Stimulated activated CD4-positive, alpha-beta T cell treated with anti-CD3 and anti-CD28 coated beads, TNF-alpha, amount 100 ng/mL, for 48 hours (primary cell): Measurements from ENCODE around the gene TMEM11.
"Not testable (repeated sequence)": the region's sequence is repeated elsewhere in the genome, so short reads cannot be mapped to it uniquely, and the experiment has no call there.

ENCODE experiments used
- DNase-seq, 3 donors: peaks; one replicate each; pipeline ENCODE4 v3.0.0-alpha.2; 2020; ENCODE audit warnings: low read depth in 3 of 3

TMEM11 gene

DNA sequence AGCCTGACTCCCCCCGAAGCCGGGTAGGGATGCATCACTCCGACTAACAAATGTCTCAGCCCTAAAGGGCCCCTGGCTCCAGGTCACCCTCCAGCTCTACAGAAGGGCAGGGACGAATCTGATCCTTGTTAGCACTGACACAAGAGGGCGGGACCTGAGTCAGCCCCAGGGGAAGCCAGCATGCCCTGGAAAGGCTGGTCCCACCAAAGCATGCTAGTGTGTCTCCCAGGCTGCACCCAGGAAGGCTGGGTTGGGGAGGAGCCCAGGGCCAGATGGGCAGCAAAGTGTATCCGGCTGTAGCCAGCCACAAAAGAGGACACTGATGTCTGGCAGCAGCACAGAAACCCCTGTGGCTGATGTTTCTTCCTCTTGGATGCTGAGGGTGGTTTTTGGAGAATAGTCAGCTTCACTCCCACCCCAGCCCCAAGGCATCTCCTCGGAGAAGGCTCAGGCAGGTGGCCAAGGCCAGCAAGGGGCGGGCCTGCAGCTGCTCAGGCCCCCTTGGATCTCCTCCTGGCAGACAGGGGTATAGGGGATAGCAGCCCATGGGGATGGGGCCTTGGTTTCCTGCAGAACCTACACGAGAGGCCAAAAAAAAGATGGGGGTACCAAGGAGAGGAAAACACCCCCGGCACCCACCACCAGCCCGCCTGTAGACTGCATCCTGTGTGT, 28.2 kb upstream of the TMEM11 start:
- no peak for DNase-seq

DNA sequence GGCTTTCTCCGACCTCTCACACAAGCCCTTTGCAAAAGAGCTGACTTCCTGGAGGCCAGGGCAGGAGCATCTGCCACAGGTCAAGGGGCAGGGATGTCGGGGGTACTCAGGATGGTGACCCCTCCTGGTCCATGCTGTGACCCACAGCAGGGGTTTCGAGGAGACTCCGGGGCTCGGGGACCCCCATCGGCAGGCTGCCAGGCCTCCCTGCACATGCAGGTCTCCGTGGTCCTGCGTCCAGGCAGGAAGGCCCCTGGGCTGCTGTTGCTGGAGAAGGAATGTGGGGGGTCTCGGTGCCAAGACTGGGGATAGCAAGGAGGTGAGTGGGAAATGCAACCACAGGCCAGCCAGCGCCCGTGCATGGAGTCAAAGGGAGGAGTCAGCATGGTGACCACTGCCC, 27.6 kb upstream of the TMEM11 start:
- DNase-seq: no peak

DNA sequence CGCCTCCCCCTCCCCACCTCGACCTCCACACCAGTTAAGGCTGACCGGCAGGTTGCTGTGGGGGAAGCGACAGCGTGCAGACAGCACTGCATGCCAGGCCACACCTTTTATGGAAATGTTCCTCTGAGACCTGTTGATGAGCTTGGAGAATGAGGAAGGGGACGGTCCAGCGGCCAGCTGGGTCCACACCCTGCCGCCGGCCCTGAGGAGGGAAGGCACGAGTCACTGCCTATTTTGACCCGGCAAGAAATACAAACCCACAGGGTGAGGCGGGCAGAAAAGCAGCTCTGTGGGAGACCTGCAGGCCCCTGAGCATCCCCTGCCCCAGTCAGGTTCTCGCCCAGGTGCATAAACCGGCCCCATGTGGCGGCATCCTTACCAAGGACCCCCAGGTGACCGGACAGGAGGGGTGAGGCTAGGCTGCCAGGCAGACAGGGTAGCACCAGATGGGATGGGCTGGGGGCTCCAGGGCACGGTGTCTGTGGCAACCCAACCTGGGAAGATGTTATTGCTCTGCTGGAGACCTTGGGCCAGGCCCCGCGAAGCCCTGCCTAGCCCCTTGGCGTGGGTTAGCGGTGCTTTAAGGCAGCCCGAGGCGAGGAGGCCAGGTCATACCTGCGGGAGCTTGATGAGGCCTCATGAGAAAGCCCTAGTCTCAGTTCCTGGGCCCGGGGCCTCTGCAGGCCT, 26.6 kb upstream of the TMEM11 start:
- DNase-seq: no peak

DNA sequence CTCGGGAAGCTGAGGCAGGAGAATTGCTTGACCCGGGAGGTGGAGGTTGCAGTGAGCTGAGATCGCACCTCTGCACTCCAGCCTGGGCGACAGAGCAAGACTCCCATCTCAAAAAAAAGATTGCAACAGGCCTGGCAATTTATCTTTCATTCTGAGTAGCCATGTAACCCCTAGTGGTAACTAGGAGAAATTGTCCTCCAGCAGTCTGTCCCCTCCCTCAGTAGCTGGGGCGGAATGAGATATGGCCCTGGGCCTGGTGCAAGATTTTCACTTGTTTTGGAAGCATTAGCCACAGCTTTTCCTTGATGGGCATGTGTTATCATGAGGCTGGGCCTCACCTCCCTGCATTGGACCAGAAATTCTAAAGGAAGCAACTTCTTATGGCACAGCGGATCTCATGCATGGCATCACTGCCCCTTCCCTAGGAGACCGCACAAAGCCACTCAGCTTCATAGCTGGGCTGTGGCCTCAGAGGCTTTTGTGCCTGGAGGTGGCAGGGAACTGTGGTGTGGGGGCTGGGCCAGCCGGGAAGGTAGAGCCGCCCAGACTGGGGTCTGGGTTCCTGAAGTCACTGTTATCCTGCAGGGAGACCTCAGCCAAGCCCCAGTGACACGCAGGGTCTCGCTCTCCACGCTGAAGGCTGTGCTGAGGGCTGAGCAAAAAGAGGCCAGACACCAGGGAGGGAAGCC, 25.9 kb upstream of the TMEM11 start:
- DNase-seq: no peak

DNA sequence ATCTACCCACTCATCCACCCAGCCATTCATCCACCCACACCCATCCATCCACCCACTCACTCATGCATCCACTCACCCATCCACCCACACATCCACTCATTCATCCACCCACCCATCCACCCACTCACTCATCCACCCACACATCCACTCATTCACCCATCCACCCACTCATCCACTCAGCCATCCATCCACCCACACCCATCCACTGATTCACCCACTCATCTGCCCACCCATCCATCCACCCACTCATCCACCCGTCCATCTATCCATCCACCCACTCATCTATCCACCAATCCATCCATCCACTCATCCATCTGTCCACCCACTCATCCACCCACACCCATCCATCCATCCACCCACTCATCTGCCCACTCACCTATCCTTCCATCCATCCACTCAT, 22.0 kb upstream of the TMEM11 start:
- DNase-seq: no peak

DNA sequence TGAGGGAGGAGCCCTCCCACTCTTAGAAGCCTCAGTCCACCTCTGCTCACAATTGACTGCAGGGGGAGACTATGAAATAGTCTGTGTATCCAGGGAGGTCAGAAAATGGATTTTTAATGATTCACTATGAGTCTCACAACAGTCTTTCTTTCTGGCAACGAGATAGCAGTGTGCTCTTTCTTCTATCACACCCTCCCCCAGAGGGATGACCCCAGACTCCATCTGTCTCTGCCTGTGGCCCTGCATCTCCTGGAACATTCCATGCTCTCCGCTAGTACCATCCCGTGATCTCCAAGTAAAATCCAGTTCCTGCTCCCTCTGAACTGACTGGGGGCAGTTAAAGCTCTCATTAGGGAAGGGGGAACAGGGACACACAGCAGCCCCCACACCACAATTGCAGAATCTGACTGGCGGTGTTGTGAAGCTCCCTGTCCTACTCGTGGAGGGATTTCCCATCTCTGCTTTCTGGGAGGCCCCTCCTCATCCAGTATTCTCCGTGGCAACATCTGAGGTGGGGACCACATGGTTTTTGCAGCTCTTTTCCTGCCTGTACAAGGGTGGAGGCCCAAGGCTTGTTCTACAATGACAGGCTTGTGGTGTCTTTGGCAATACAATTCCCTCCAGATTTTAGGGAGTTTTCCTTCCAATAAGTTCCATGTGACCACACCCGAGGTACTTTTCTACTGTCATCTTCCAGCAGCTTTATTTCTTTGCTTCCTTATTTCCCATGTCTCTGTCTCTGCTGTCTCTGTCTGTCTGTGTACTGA, 19.8 kb upstream of the TMEM11 start:
- DNase-seq: no peak

DNA sequence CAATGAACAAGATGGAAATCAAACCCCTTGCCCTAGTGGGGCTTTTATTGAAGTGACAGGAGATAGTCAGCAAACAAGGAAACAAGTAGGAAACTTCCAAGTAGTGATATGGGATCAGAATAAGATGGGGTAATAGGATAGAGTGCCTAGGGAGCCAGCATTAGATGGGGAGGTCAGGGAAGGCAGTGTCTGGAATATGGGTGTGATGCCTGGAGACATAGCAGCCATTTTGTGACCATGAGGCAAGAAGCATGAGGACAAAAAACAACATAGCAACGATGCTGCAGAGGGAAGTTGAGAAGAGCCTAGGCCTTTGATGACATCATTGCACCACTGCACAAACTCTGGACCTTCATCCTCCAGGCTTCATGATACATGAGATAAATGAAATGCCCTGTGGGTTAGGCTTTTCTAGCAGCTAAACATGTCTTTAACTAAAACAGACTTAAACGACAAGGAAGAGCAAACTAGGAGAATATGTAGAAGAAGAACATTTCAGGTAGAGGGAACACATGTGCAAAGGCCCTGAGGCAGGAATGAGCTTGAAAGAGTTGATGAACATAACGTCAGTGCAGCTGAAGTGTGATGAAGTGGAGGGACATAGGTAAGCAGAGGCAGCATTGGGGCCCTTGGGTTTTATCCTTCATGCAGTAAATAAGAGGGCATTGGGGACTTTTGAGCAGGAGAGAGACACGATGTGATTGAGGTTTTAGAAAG, 18.2 kb upstream of the TMEM11 start:
- no peak for DNase-seq

DNA sequence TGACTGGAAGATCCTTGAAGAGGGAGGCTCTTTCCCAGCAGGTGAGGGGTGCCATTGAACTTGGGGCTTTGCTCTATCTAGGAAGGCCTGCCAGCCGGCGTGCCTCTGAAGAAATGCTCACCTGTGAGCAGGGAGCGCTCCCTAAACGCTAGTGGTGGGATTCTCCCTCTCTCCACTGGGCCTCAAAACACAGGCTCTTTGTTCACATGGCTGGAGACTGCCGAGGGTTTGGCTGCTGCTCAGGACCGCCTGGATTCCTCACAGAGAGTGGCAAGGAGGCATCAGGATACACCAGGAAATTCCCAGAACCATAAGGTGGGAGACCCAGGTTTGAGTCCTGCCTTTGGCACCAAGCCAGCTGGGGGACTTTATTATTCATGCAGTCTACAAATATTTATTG, 17.6 kb upstream of the TMEM11 start:
- DNase-seq: no peak

DNA sequence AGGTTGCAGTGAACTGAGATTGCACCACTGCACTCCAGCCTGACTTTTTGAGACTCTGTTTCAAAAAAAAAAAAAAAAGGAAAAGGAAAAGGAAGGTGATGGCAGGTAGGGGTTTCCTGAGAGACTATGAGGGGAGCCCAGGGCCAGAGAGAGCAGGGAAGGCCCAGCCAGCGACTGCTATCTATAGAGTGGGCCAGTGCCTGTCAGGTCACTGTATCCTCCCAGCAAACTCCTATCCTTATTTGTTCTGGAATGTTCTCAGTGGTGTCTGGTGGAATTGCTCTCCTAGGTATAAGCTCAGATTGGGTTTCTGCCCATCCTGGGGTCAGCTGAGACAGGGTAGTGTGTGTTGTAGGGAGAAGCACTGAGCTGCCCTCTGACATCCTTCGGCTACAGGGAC, 14.9 kb upstream of the TMEM11 start:
- DNase-seq: no peak

DNA sequence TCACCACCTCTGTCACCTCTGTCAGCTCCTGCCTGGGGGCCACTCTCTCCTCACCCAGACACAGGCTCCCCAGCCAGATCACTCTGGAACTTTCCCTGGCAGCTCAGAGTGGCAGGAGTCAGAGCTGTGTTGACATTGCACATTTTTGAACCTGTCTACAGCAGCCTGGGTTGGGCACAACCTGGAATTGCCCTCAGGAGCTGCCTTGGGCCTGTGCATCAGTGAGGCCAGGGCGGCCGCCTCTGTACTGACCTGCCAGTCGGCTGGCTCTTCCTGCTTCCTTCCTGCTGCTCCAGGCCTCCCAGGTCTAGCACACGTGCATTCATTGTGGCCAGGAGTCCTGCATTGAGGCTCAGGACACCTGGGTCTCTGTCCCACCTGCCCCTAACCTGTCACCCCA, 14.2 kb upstream of the TMEM11 start:
- no peak for DNase-seq

DNA sequence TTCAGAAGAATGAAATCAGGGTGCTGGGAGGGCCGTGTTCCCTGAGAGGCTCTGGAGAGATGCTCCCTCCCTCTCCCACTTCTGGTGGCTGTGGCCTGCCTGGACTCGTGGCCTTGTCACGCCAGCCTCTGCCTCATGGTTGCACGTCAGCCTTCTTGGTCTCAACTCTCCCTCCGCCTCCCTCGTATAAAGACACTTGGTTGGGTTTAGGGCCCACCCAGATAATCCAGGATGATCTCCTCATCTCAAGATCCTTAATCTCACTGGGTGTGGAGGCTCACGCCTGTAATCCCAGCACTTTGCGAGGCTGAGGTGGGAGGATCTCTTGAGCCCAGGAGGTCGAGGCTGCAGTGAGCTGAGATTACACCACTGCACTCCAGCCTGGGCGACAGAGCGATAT, 13.3 kb upstream of the TMEM11 start:
- not testable (repeated sequence) for DNase-seq

DNA sequence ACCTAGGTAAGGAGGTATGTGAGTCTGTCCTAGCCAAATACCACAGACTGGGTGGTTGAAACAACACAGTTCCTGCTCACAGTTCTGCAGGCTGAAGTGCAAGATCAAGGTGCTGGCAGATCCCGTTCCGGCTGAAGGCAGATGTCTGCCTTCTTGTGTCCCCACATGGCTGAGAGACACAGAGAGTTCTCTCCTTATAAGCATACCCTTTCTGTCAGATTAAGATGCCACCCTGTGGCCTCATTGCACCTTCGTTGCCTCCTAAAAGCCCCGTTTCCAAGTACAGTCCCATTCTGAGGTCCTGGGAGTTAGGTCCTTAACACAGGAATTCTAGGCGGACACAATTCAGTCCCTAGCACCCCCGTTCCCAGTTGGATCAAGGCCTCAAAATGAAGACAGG, 9.1 kb upstream of the TMEM11 start:
- DNase-seq: no peak

DNA sequence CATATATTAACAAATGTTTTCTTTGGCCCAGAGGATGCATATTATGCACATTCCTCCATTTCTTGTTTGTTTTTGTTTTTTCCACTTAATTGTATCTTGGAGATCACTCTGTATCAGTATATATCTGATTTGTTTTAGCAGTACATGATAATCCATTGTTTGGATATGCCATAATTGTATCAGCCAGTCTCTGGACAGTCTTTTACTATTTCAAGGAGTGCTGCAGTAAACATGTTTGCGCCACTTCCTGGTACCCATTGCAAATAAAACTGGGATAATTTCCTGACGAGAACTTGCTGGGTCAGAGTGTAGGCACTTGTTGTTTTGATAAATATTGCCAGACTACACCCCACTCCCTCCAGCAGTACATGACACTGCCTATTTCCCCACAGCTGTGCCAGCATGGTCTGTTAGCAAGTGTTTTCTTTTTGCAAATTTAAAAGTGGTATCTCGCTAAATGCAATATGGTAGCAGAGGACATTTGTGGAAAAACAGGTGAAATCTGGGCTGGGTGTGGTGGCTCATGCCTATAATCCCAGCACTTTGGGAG, 4.9 kb upstream of the TMEM11 start:
- DNase-seq: no peak

DNA sequence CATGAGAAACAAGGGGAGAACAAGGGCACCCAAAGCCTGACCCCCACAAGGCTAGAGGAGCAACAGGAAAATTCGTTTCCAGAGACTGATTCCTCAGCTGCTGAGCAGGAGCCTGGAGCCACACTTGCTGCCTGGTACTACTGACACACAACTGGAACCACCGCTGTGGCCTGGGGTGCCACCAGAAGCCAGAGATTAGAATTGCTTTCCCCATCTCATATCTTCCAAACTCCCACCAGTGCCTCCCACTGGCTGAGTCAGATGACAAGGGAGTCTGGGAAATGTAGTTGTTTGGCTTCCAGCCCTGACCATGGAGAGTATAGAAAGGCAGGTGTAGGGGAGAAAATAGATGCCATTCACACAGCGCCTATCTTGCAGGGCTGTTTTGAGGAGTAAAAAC, 4.1 kb upstream of the TMEM11 start:
- DNase-seq: peak; percentile 19 to 34 (median 32)

DNA sequence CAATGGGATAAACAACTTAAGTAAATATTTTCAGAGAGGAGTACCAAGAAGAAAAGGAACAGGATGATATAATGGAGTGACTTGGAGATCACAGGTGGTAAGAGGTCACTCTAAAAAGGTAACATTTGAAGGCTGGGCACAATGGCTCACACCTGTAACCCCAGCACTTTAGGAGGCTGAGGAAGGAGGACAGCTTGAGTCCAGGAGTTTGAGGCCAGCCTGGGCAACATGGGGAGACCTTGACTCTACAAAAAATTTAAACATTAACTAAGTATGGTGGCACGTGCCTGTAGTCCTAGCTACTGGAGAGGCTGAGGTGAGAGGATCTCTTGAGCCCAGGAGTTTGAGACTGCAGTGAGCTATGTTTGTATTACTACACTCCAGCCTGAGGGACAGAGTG, 3.4 kb upstream of the TMEM11 start:
- DNase-seq: no peak

DNA sequence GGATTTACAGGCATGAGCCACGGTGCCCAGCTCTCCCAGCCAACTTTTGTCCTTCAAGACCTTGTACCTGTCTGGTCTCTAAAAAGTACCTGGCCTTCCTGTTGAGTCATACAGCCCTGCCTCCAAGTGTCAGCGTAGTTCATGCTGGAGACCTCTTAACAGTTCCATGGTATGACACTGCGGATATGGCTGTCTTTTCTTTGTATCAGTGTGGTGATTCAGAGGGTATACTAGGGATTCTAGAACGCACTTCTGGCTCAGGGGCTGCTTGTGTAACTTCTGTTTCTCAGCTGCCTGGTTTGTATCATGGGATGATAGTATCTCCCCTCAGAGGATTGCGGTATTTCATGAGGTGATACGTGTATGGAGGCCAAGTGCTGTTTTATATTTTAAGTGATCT, 2.0 kb upstream of the TMEM11 start:
- no peak for DNase-seq

DNA sequence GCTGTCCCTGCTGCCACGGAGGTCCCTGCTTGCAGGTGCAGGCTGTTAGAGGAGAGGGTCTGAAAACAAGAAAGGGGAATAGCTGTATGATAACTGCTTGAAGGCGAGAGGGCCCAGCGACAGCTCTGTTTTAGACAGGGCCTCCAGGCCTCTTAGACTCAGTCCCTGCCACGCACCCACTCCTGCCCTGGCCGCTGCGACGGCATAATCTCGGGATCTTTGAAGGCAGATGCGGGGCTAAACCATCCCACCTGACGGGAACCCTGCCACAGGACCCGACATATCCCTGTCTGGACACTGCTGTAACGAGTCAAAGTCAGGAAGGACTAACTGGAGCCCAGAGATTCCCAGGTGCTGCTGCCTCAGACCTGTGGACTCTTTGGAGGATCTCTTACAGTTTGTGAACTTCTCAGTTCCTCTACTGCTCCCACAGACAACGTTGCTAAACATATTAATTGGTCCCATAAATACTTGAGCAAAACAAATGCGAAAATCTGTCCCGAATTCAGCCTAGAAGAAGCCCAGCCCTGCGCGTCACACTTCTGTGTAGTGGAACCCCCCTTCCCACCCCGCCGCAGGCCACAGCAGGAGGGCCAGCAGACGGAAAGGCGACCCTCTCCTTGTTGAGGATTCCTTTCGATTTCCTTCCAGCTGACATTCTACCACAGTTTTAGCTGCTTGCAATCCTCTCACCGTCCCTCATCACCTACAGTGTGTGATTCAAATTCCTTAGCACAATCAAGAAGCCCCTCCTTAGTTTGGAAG, 998 bp upstream of the TMEM11 start:
- no peak for DNase-seq

DNA sequence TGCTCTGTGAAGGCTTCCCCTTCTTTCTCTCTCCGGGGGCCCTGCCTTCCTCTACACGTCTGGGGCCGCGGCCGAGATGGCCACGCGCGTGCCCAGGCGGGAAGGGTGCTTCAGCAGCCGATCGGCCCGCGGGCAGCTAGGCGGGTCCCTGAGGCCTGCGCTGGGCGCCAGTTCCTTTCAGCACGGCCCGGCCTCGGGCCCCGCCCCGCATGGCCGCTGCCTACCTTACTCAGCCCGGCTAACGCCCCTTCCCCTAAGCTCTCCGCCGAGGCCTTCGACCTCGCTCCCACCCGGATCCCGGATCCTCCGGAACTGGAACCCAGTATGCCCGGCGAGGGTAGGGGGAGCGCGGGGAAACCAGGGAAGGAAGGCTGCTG, 335 bp downstream of the TMEM11 start:
- peak in 2 of 3 donors; percentile 11 to 17 for DNase-seq

DNA sequence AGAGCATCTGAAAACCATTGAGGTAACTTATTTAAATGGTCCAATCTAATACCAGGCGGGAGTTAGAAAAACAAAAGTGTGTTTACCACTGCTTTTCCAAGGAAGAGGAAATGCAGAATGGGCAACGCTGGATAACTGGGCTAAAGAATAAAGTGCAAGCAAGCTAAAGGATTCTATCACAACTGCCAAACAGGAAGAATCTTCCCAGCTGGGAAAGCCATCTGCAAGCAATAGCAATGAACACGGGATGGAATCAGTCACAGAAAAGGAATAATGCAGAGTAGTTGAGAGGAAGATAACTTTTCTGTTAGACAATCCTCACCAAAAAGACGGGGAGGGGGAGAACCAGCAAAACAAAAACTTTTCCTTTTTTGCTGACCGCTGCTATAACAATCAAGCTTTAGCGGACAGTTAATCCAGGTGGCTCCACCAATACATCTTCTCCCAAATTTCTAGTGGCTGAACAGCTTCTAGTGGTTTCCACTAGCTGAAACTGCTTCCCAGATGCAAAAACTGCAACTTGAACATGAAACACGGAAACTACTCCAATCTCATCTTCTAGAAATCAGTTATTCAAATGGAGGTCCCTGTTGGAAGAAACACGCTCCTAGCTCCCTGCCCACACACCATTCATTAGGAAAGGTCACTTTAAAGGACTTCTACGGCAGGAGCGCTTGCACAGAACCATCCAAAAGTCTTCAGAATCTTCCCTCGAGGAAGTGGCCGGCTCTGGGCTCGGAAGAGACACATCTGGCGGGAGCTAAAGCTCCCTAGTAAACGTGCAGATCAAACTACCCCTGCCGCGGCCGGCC, 929 bp downstream of the TMEM11 start:
- DNase-seq: no peak
